Activated T-helper 1 cell treated with Interleukin-2 at 50 U/mL for 16 hours (primary cell): ENCODE data around the gene NTHL1.

Experiments
- DNase-seq: peaks from one replicate; pipeline ENCODE4 v3.0.0-alpha.2; 2020; ENCODE audit warnings: low read depth

Gene NTHL1

DNA sequence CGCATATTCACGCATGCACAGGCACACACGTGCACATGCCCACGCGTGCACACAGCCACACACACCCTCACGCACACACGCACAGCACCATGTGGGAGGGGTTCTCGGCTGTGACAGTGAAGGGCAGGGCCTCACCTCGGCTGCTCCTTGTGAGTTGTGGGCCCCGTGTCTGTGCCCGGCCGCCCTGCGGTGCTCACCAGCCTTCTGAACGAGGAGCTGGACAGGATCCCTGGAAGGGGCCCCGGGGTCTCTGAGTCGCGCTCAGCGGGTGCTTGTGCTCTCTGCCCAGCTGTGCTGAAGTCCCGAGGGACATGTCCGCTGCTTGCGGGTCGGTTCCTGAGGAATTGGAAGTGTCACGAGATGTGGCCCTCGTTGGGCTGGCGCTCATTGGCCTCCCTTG lies 16.2 kb upstream of the NTHL1 start:
- no peak for DNase-seq

GRCh38 chr16:2062801-2063200 lies 15.2 kb upstream of the NTHL1 start:
- no peak for DNase-seq

DNA sequence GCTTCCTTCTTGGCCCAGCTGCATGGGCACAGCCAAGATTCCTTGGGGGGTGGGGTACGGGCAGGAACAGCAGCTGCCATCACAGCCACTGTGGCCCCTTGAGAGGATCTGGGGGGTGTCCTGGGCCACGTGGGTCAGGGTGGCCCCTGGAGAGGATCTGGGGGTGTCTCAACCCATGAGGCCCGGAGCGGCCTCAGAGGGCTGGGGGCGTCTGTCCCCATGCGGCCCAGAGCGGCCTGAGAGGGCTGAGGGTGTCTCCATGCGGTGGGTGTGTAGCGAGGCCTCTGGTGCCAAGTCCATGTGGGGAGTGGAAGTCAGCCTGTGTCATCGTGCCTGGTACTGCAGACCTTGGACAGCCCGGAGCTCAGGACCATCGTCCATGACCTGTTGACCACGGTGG lies 13.9 kb upstream of the NTHL1 start:
- DNase-seq, result no peak

DNA sequence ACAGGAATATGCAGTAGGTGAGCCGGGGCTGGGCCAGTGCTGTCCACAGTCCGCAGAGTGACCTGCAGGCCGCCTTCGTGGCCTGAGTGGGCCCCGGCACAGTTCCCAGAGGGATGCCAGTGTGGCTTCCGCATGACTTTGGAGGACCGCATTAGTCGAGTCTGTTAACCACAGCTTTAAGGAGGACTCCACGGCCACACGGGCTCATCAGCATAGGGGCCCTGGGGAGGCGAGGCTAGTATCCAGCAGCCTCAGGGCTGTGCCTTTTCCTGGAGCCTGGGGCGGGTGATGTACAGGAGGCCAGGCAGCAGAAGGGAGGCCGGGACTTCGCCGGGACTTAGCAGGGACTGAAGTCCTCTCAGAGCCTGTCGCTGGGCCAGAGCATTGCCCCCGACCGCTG lies 13.4 kb upstream of the NTHL1 start:
- no peak for DNase-seq

DNA sequence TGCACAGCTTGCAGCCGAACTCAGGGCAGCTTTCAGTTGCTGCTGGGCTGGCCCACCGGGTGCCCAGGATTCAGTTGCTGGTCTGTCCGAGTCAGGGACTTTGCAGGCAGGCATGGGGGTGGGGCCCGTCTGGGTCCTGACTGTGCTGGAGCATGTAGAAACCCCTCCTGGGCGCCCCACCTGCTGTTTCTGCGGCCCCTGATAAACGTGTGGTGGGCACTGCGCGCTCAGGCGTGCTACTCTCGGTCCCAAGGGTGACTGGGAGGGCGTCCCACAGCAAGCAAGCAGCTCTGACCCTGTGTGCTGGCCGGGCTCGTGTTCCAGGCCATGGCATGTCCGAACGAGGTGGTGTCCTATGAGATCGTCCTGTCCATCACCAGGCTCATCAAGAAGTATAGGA lies 12.7 kb upstream of the NTHL1 start:
- no peak for DNase-seq

DNA sequence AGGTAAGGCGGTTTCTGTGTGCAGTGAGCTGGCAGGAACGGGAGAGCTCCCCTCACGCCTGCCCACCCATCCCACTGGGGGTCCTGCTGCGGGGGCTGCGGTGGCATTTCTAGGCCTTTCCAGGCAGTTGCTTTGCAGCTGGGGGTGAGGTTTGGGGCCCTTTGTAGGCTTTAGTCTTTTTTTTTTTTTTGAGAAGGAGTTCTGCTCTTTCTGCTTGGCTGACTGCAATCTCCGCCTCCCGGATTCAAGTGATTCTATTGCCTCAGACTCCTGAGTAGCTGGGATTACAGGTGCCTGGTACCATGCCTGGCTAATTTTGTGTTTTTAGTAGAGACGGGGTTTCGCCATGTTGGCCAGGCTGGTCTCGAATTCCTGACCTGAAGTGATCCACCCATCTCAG lies 11.2 kb upstream of the NTHL1 start:
- DNase-seq, result no peak

DNA sequence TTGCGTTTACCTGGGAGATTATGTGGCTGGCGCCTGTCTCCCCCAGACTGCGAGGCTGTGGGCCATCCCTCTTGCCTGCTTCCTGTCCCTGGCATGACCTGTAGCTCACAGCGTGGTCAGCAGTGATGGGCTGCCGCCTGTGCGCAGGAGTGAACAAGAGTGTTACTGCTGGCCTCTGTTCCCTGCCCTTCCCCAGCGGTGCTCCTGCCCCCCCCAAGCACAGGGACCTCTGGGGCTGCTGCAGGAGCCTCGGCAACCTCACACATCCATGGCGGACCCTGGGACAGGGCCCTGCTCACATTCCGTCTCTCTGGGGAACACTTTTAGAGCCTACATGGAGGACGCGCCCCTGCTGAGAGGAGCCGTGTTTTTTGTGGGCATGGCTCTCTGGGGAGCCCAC lies 10.8 kb upstream of the NTHL1 start:
- DNase-seq, result no peak

- no peak for DNase-seq
These were observed 9.8 kb upstream of the NTHL1 start for GRCh38 chr16:2057438-2057837.

- DNase-seq, result no peak
These were observed 9.2 kb upstream of the NTHL1 start for GRCh38 chr16:2056681-2057407.

DNA sequence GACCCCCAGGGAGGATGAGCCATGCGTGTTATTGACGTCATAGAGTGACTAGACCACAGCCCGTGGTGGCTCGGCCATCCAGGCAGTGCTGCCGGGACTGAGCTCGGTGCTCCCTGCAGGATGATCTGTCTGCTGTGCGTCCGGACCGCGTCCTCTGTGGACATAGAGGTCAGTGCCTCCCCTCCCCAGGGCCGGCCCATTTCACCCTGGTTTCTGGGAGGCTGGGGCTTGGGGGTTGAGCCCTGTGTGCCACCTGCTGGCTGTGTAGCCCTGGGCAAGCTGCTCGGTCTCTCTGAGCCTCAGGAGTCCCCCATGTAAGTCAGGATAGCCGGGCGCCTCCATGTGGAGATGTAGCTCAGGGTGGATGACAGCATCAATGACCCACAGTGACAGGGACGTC lies 8.4 kb upstream of the NTHL1 start:
- DNase-seq, result no peak

- no peak for DNase-seq
These were observed 7.1 kb upstream of the NTHL1 start for GRCh38 chr16:2054543-2055245.

DNA sequence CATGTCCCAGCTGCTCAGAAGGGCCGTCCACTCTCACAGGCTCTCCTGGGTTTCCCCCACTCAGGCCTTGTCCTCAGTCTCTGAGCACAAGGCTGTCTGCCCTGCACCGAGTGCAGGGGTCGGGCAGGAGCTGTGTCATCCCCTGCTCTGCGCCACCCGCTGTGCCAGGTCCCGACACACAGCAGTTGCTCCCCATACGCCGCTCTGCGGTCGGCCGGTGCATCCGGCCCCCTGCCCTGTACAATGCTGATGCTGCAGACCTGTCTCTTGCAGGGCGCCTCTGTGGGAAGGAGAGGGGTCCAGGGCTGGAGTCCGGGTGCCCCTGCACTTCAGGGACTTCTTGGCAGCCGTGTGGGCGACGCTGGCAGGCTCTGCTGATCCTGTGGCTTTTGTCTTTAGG lies 6.3 kb upstream of the NTHL1 start:
- DNase-seq, result no peak

- no peak for DNase-seq
These were observed 5.6 kb upstream of the NTHL1 start for GRCh38 chr16:2053211-2053610.

- no peak for DNase-seq
These were observed 496 bp upstream of the NTHL1 start for GRCh38 chr16:2048116-2048543.

DNA sequence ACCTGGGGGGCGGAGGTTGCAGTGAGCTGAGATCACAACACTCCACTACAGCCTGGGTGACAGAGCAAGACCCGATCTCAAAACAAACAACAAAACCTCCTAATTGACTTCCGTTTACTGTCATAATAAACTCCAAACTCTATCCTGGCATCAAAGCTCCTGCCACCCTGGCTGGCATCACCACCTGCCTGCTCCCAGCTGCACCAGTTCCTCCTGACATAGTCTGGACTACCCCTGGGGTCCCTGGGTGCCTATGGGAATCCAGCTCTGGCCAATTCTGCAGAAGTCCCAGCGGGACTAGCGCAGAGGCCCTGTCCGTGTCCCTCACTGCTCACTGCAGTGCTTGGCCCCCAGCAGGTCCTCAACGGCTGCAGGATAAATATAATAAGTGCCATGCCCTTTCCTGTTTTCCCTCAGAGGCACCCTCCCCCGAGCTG lies 723 bp downstream of the NTHL1 start:
- no peak for DNase-seq

DNA sequence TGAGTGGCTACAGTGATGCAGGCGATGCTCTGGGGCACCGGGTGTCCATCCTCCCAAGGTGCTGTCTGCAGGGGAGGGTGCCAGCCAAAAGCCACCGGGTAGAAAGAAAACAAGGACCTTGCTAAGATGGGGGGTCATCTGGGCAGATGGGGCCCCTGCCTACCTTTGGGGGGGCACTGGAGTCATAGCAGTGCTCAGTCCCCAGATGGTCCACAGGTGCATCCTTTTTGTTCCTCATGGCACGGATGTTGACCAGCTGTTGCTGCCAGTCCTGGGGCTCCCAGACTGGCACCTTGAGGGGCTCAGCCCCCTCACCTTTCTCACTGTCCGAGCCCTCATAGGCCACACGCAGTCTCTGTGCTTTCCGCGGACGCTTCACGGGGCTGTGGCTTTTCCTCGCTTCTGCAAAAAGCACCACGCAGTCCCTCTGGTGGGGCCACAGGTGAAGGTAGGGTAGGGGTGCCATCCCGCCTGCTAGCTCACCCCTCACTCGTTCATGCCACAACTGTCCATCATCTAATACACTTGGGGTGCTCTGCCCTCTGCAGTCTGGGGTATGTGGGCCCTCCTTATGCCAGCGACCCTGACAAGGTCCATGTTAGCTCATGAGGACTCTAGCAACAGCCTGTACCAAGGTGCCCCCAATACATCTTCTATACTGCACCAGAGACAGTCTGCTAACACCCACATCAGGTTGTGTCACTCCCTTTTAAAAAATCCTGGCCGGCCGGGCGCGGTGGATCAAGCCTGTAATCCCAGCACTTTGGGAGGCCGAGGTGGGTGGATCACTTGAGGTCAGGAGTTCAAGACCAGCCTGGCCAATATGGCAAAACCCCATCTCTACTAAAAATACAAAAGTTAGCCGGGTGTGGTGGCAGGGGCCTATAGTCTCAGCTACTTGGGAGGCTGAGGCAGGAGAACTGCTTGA lies 1.4 kb downstream of the NTHL1 start:
- no peak for DNase-seq

GRCh38 chr16:2044541-2044940 lies 3.1 kb downstream of the NTHL1 start:
- DNase-seq, result no peak

DNA sequence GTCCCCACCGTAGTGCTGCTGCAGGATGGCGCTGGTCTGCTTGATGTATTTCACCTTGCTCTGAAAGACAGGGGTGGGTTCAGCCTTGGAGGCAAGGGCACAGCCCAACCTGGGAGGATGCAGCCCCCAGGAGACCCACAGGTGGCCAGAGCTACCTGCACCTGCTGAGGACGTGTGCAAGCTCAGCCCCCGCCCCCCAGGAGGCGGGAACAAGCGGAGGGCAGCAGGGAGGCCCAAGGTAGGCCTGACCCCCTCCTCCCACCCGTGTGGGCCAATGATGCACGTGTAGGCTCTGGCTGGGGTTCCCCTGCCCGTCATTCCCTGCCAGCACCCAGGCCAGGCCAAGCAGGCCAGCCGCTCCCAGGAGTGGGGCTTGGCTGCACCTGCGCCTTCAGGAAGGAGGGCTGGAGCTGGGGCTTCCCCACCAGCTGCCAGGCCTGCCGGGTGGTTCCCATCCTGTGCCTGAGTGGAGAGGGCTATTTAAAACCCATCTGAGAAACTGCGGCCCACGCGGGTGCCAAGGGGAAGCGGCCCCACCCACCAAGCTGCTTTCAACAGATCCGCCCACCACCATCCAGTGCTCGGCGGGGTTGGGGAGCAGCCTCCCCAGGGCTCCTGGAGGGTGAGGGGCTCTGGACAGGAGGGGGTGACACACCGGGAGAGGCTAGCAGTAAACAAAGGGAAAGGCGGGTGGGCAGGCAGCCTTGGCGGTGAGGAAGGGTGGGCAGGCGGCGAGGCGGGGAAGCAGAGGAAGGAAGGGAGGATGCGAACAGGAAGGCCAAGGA lies 3.8 kb downstream of the NTHL1 start:
- no peak for DNase-seq

DNA sequence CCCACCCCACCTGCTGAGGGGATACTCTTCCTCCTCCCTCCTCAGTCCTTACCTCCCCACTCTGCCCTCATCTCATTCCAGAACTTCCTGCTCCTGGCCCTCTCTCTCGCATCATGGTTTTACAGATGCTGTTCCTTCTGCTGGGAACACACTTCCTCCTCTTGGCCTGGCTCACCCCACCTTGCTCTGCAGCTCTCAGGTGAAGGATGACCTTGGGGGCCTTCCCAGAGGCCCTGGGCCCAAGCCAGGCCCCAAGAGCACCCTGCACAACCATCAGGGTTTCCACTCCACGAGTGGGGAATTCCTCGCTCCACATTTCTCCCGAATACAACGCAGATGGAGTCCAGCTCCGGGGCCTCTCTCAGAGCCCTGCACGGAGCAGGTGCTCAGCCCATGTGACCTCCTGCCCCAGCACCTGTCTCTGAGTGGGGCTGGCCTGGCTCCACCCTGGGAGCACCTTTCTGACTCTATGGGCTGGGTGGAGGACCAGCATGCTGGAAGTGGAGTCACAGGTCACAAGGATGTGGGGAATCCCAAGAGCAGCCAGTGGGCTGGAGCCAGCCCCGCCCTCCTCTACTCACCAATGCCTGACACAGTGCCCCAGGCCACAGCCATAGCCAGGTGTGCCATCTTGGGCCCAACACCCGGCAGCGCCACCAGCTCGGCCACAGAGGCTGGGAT lies 4.5 kb downstream of the NTHL1 start:
- DNase-seq, result no peak

DNA sequence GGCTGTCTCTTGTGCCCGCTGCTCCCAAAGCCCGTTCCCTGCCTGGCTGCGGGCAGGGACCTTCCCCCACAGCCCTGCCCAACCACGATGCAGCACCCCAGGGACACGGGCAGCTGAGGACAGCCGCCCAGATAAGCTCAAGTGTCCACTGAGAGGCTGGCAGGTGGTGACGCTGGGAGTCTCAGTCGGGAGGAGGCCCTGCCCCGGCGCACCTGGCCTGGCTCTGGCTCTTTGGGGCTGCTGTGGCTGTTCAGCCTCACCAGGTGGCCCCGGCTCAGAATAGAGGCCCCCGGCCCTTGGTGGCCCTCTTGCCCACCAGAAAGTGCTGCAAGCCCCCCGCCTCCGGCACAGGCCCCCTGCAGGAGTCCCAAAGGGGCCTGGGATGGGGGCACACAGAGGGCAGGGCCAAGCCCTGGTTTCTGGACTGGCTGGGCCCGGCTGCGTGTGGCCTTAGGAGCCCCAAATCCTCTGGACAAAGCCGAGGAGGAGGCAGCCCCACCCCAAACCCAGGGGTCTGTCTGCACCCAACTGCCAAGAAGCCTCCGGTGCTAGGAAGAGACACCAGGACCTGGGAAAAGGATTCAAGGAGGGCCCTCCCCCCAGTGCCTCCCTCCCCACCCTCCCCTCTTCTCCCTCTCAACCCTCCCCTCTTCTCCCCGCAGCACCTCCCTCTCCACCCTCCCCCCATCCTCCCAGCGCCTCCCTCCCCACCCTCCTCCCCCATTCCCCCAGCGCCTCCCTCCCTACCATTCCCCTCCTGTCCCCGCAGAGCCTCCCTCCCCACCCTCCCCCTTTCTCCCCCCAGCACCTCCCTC lies 5.3 kb downstream of the NTHL1 start:
- no peak for DNase-seq
